HepG2 (cell line): ENCODE measurements around the gene F13B.

Experiments
- TBX2 ChIP-seq: sonication (generic); formaldehyde crosslinking; IDR thresholded peaks from 2 replicates; pipeline ENCODE4 v1.5.0; 2020; ENCODE audit warnings: missing genetic modification reagents, mild to moderate bottlenecking, borderline replicate concordance
- ZBTB33 ChIP-seq: sonication (generic); formaldehyde crosslinking; IDR thresholded peaks from 2 replicates; pipeline ENCODE4 v1.4.0; 2020; ENCODE audit warnings: missing genetic modification reagents
- TF ChIP-seq, protein P1 (sequence below): sonication (generic); formaldehyde crosslinking; IDR thresholded peaks from 2 replicates; pipeline ENCODE4 v1.4.0; 2020; ENCODE audit warnings: missing genetic modification reagents, borderline replicate concordance

DNA sequence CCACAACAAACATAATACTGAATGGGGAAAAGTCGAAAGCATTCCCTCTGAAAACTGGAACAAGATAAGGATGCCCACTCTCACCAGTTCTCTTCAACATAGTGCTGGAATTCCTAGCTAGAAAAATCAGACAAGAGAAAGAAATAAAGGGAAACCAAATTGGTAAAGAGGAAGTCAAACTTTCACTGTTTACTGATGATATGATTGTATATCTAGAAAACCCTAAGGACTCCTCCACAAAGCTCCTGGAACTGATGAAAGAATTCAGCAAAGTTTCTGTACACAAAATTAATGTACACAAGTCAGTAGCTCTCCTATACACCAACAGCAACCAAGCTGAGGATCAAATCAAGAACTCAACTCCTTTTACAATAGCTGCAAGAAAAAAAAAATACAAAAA is 6.9 kb upstream of the F13B start:
- no peak for TF ChIP-seq TBX2
- TF ChIP-seq ZBTB33 (CRISPR knock-in tag) = no peak
- TF ChIP-seq, protein P1, sequence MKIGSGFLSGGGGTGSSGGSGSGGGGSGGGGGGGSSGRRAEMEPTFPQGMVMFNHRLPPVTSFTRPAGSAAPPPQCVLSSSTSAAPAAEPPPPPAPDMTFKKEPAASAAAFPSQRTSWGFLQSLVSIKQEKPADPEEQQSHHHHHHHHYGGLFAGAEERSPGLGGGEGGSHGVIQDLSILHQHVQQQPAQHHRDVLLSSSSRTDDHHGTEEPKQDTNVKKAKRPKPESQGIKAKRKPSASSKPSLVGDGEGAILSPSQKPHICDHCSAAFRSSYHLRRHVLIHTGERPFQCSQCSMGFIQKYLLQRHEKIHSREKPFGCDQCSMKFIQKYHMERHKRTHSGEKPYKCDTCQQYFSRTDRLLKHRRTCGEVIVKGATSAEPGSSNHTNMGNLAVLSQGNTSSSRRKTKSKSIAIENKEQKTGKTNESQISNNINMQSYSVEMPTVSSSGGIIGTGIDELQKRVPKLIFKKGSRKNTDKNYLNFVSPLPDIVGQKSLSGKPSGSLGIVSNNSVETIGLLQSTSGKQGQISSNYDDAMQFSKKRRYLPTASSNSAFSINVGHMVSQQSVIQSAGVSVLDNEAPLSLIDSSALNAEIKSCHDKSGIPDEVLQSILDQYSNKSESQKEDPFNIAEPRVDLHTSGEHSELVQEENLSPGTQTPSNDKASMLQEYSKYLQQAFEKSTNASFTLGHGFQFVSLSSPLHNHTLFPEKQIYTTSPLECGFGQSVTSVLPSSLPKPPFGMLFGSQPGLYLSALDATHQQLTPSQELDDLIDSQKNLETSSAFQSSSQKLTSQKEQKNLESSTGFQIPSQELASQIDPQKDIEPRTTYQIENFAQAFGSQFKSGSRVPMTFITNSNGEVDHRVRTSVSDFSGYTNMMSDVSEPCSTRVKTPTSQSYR (CRISPR knock-in tag) = no peak
